ENCODE data around the gene SPIRE1.
"Not testable (repeated sequence)": the region's sequence is repeated elsewhere in the genome, so short reads cannot be mapped to it uniquely, and the experiment has no call there.

Gene SPIRE1

GRCh38 chr18:12659904-12660605 lies 2.1 kb upstream of the SPIRE1 start:
- no peak overlapping the region for H2AFZ ChIP-seq (ENCODE audit: low read depth, low read length)
- H3K27me3 ChIP-seq (ENCODE audit: insufficient read depth, low read length), result no peaks in the 10 kb centered on the region
- peaks cover 20% of the 10 kb centered on the region for H3K4me1 ChIP-seq (ENCODE audit: insufficient read depth, low read length)
- no peaks in the 10 kb centered on the region for H3K9me3 ChIP-seq (ENCODE audit: low read length)
- peaks cover 20% of the 10 kb centered on the region for H3K36me3 ChIP-seq (ENCODE audit: insufficient read depth, low read length)
- H3K4me3 ChIP-seq (ENCODE audit: low read length), result no peak overlapping the region

GRCh38 chr18:12658426-12659138 lies 675 bp upstream of the SPIRE1 start:
- Histone ChIP-seq H3K4me3 (ENCODE audit: low read length) (peak overlapping the region; percentile 97), H3K36me3 (ENCODE audit: insufficient read depth, low read length) (peaks cover 18% of the 10 kb centered on the region), H3K9me3 (ENCODE audit: low read length) (no peaks in the 10 kb centered on the region), H3K27me3 (ENCODE audit: insufficient read depth, low read length) (no peaks in the 10 kb centered on the region), H2AFZ (ENCODE audit: low read depth, low read length) (peak overlapping the region; percentile 96), H3K4me1 (ENCODE audit: insufficient read depth, low read length) (peaks cover 20% of the 10 kb centered on the region)

GRCh38 chr18:12656938-12657683 lies 796 bp downstream of the SPIRE1 start:
- Histone ChIP-seq H2AFZ (ENCODE audit: low read depth, low read length) (no peak overlapping the region), H3K27me3 (ENCODE audit: insufficient read depth, low read length) (no peaks in the 10 kb centered on the region), H3K4me3 (ENCODE audit: low read length) (peak overlapping the region; percentile 97), H3K4me1 (ENCODE audit: insufficient read depth, low read length) (peaks cover 33% of the 10 kb centered on the region), H3K9me3 (ENCODE audit: low read length) (no peaks in the 10 kb centered on the region), H3K36me3 (ENCODE audit: insufficient read depth, low read length) (peaks cover 13% of the 10 kb centered on the region)

- Histone ChIP-seq H3K36me3 (ENCODE audit: insufficient read depth, low read length) (peaks cover 8% of the 10 kb centered on the region), H3K4me3 (ENCODE audit: low read length) (peak overlapping the region; percentile 97), H3K4me1 (ENCODE audit: insufficient read depth, low read length) (peaks cover 38% of the 10 kb centered on the region), H3K27me3 (ENCODE audit: insufficient read depth, low read length) (no peaks in the 10 kb centered on the region), H3K9me3 (ENCODE audit: low read length) (no peaks in the 10 kb centered on the region), H2AFZ (ENCODE audit: low read depth, low read length) (no peak overlapping the region)
Measured at GRCh38 chr18:12656605-12656937, 1.3 kb downstream of the SPIRE1 start.

GRCh38 chr18:12654971-12655370 lies 2.9 kb downstream of the SPIRE1 start:
- Histone ChIP-seq H3K4me1 (ENCODE audit: insufficient read depth, low read length) (peaks cover 44% of the 10 kb centered on the region), H3K36me3 (ENCODE audit: insufficient read depth, low read length) (no peaks in the 10 kb centered on the region), H3K9me3 (ENCODE audit: low read length) (no peaks in the 10 kb centered on the region), H2AFZ (ENCODE audit: low read depth, low read length) (no peak overlapping the region), H3K4me3 (ENCODE audit: low read length) (no peak overlapping the region), H3K27me3 (ENCODE audit: insufficient read depth, low read length) (no peaks in the 10 kb centered on the region)

GRCh38 chr18:12652861-12653401 lies 5.0 kb downstream of the SPIRE1 start:
- Histone ChIP-seq H3K4me3 (ENCODE audit: low read length) (no peak overlapping the region), H2AFZ (ENCODE audit: low read depth, low read length) (no peak overlapping the region)

GRCh38 chr18:12651651-12652050 lies 6.3 kb downstream of the SPIRE1 start:
- H3K27me3 ChIP-seq (ENCODE audit: insufficient read depth, low read length), result no peaks in the 10 kb centered on the region
- H3K4me1 ChIP-seq (ENCODE audit: insufficient read depth, low read length), result peaks cover 35% of the 10 kb centered on the region
- H2AFZ ChIP-seq (ENCODE audit: low read depth, low read length), result no peak overlapping the region
- H3K36me3 ChIP-seq (ENCODE audit: insufficient read depth, low read length), result peaks cover 9% of the 10 kb centered on the region
- H3K4me3 ChIP-seq (ENCODE audit: low read length), result peak overlapping the region; percentile 14
- no peaks in the 10 kb centered on the region for H3K9me3 ChIP-seq (ENCODE audit: low read length)

More at GRCh38 chr18:12652861-12653401, 5.0 kb downstream of the SPIRE1 start:
- Histone ChIP-seq H3K36me3 (ENCODE audit: insufficient read depth, low read length) (peaks cover 1% of the 10 kb centered on the region), H3K9me3 (ENCODE audit: low read length) (no peaks in the 10 kb centered on the region), H3K27me3 (ENCODE audit: insufficient read depth, low read length) (no peaks in the 10 kb centered on the region), H3K4me1 (ENCODE audit: insufficient read depth, low read length) (peaks cover 35% of the 10 kb centered on the region)

- H3K9me3 ChIP-seq (ENCODE audit: low read length), result no peaks in the 10 kb centered on the region
- H3K4me1 ChIP-seq (ENCODE audit: insufficient read depth, low read length), result peaks cover 18% of the 10 kb centered on the region
- H3K27me3 ChIP-seq (ENCODE audit: insufficient read depth, low read length), result no peaks in the 10 kb centered on the region
- peaks cover 12% of the 10 kb centered on the region for H3K36me3 ChIP-seq (ENCODE audit: insufficient read depth, low read length)
- H3K4me3 ChIP-seq (ENCODE audit: low read length), result no peak overlapping the region
- H2AFZ ChIP-seq (ENCODE audit: low read depth, low read length), result no peak overlapping the region
Measured at GRCh38 chr18:12647773-12648172, 10.1 kb downstream of the SPIRE1 start.

GRCh38 chr18:12645751-12646203 lies 12.1 kb downstream of the SPIRE1 start:
- no peak overlapping the region for H3K4me3 ChIP-seq (ENCODE audit: low read length)
- H3K27me3 ChIP-seq (ENCODE audit: insufficient read depth, low read length), result no peaks in the 10 kb centered on the region
- peaks cover 12% of the 10 kb centered on the region for H3K36me3 ChIP-seq (ENCODE audit: insufficient read depth, low read length)
- no peaks in the 10 kb centered on the region for H3K4me1 ChIP-seq (ENCODE audit: insufficient read depth, low read length)
- no peaks in the 10 kb centered on the region for H3K9me3 ChIP-seq (ENCODE audit: low read length)
- no peak overlapping the region for H2AFZ ChIP-seq (ENCODE audit: low read depth, low read length)

- Histone ChIP-seq H3K4me3 (ENCODE audit: low read length) (no peak overlapping the region), H2AFZ (ENCODE audit: low read depth, low read length) (no peak overlapping the region), H3K36me3 (ENCODE audit: insufficient read depth, low read length) (peaks cover 12% of the 10 kb centered on the region), H3K27me3 (ENCODE audit: insufficient read depth, low read length) (no peaks in the 10 kb centered on the region), H3K4me1 (ENCODE audit: insufficient read depth, low read length) (no peaks in the 10 kb centered on the region), H3K9me3 (ENCODE audit: low read length) (no peaks in the 10 kb centered on the region)
Measured at GRCh38 chr18:12645254-12645653, 12.7 kb downstream of the SPIRE1 start.

- not testable (repeated sequence) for H3K27me3 ChIP-seq (ENCODE audit: insufficient read depth, low read length); H3K4me1 ChIP-seq (ENCODE audit: insufficient read depth, low read length); H2AFZ ChIP-seq (ENCODE audit: low read depth, low read length); H3K9me3 ChIP-seq (ENCODE audit: low read length); H3K4me3 ChIP-seq (ENCODE audit: low read length)
- peaks cover 12% of the 10 kb centered on the region for H3K36me3 ChIP-seq (ENCODE audit: insufficient read depth, low read length)
Measured at GRCh38 chr18:12643756-12644155, 14.2 kb downstream of the SPIRE1 start.

GRCh38 chr18:12640881-12641200 lies 17.1 kb downstream of the SPIRE1 start:
- H3K27me3 ChIP-seq (ENCODE audit: insufficient read depth, low read length), result no peaks in the 10 kb centered on the region
- H2AFZ ChIP-seq (ENCODE audit: low read depth, low read length), result no peak overlapping the region
- no peak overlapping the region for H3K4me3 ChIP-seq (ENCODE audit: low read length)
- H3K36me3 ChIP-seq (ENCODE audit: insufficient read depth, low read length), result no peaks in the 10 kb centered on the region
- H3K9me3 ChIP-seq (ENCODE audit: low read length), result no peaks in the 10 kb centered on the region
- no peaks in the 10 kb centered on the region for H3K4me1 ChIP-seq (ENCODE audit: insufficient read depth, low read length)
